HepG2 (cell line): ENCODE measurements around the gene OR8G5. TPM values are rescaled to one million over a fixed set of nuclear protein-coding genes. Genes with fewer than 3 reads are reported as not detected.

ENCODE experiments used
- ATAC-seq: fragments of 200-7000 bp; cut with Tn5 transposase; 3 replicates; pipeline ENCODE4 v1.9.1; 2020; ENCODE audit warnings: mild to moderate bottlenecking, moderate library complexity
- BruUV-seq: library from RNA; stranded (reverse); fragments of 400-500 nt; replicated peaks from 2 replicates; lab custom pipeline; 2021; lab: Mats Ljungman, UMichigan
- CTCF ChIA-PET: fragments of 300-600 bp; formaldehyde crosslinking; extraction: SDS; loops from one replicate; lab custom pipeline; 2021; ENCODE audit warnings: low total read pairs, inconsistent platforms, low intra/inter-chr PET ratio; lab: Yijun Ruan, JAX
- POLR2A ChIA-PET: fragments of 350-600 bp; sonication (Branson Sonifier 250); formaldehyde crosslinking; loops from one replicate; lab custom pipeline; 2020; ENCODE audit warnings: antibody characterized with exemption, inconsistent platforms; lab: Yijun Ruan, JAX
- DNase-seq: peaks from one replicate; pipeline ENCODE4 v3.0.0-alpha.2; 2015; ENCODE audit warnings: low spot score
- FAIRE-seq: peaks from 3 replicates; lab custom pipeline; 2011; peaks lifted over from hg19 to GRCh38; lab: Jason Lieb, UNC
- H2AFZ ChIP-seq: one replicate; pipeline ENCODE4 v1.6.1; 2011; ENCODE audit warnings: low read length, inconsistent platforms
- H3K27ac ChIP-seq: fragments of 300-600 bp; 3 replicates; pipeline ENCODE4 v1.8.0; 2011; ENCODE audit warnings: mixed run types, mild to moderate bottlenecking, mixed read lengths, low read length, inconsistent platforms; ENCODE audit not compliant: insufficient read depth; ENCODE audit errors: extremely low read length
- H3K27me3 ChIP-seq, 2 experiments: fragments of 200-600 bp in 1 of 2; 2 replicates in 1 of 2; 3 replicates in 1 of 2; pipeline versions ENCODE4 v1.6.0 to v1.8.0; 2011; ENCODE audit warnings: low read length in 2 of 2, mild to moderate bottlenecking in 2 of 2, moderate library complexity in 2 of 2, inconsistent platforms in 1 of 2; ENCODE audit not compliant: insufficient read depth in 2 of 2, control insufficient read depth in 1 of 2
- H3K36me3 ChIP-seq, 2 experiments: fragments of 200-600 bp in 1 of 2; replicated peaks in 1 of 2; 2 replicates in 1 of 2; 3 replicates in 1 of 2; pipeline versions ENCODE4 v1.5.1 to v1.8.0; 2011; ENCODE audit warnings: low read length in 2 of 2, inconsistent platforms in 1 of 2; ENCODE audit not compliant: insufficient read depth in 2 of 2, control insufficient read depth in 1 of 2
- H3K4me1 ChIP-seq: 2 replicates; pipeline ENCODE4 v1.5.1; 2012; ENCODE audit warnings: low read length, inconsistent platforms; ENCODE audit not compliant: insufficient read depth
- H3K4me2 ChIP-seq: 2 replicates; pipeline ENCODE4 v1.6.0; 2011; ENCODE audit warnings: low read depth, low read length, inconsistent platforms
- H3K4me3 ChIP-seq, 3 experiments: fragments of 200-600 bp in 1 of 3; sonication (generic), shearing (Covaris generic) in 1 of 3; replicated peaks in 1 of 3; 2 replicates each; pipeline ENCODE4 v1.5.1; 2011 to 2016; ENCODE audit warnings: low read length in 3 of 3, inconsistent platforms in 2 of 3, low read depth in 2 of 3, mild to moderate bottlenecking in 2 of 3, control low read depth in 1 of 3, mixed read lengths in 1 of 3; ENCODE audit not compliant: insufficient read depth in 1 of 3
- H3K79me2 ChIP-seq: one replicate; pipeline ENCODE4 v1.6.1; 2011; ENCODE audit warnings: low read length, inconsistent platforms; ENCODE audit not compliant: insufficient read depth
- H3K9ac ChIP-seq: 2 replicates; pipeline ENCODE4 v1.6.0; 2011; ENCODE audit warnings: mild to moderate bottlenecking, low read depth, low read length, inconsistent platforms; ENCODE audit not compliant: insufficient read depth
- H3K9me3 ChIP-seq: 2 replicates; pipeline ENCODE4 v1.5.1; 2012; ENCODE audit warnings: mild to moderate bottlenecking, low read length
- H4K20me1 ChIP-seq: 2 replicates; pipeline ENCODE4 v1.6.0; 2011; ENCODE audit warnings: inconsistent platforms, mild to moderate bottlenecking, low read length, moderate library complexity; ENCODE audit not compliant: insufficient read depth
- BATF2 ChIP-seq: sonication (generic); formaldehyde crosslinking; IDR thresholded peaks from 2 replicates; pipeline ENCODE4 v1.8.0; 2022; ENCODE audit warnings: mild to moderate bottlenecking, missing genetic modification reagents, moderate library complexity
- NFKB2 ChIP-seq: sonication (generic); formaldehyde crosslinking; IDR thresholded peaks from 2 replicates; pipeline ENCODE4 v1.4.0; 2020; ENCODE audit warnings: missing genetic modification reagents, borderline replicate concordance
- SIX1 ChIP-seq: sonication (generic); formaldehyde crosslinking; IDR thresholded peaks from 2 replicates; pipeline ENCODE4 v1.4.0; 2020; ENCODE audit warnings: missing genetic modification reagents, borderline replicate concordance
- TFDP1 ChIP-seq: IDR thresholded peaks from 2 replicates; pipeline ENCODE4 v1.6.1; 2016; ENCODE audit warnings: missing compliant biosample characterization, missing genetic modification reagents, borderline replicate concordance
- ZBTB7A ChIP-seq: sonication (generic); formaldehyde crosslinking; IDR thresholded peaks from 2 replicates; pipeline ENCODE4 v1.8.0; 2022; ENCODE audit warnings: mild to moderate bottlenecking, missing genetic modification reagents
- ZIK1 ChIP-seq: sonication (generic); formaldehyde crosslinking; IDR thresholded peaks from 2 replicates; pipeline ENCODE4 v1.5.0; 2020; ENCODE audit warnings: mild to moderate bottlenecking, low read depth, missing genetic modification reagents, borderline replicate concordance
- ZNF234 ChIP-seq: sonication (generic); formaldehyde crosslinking; conservative IDR thresholded peaks from 2 replicates; pipeline ENCODE4 v1.5.1; 2020; ENCODE audit warnings: mild to moderate bottlenecking, missing genetic modification reagents
- WGBS: methylation state at CpG from one replicate; pipeline ENCODE4 v1.1.6; 2017; ENCODE audit warnings: low lambda C conversion rate; 5-methylcytosine and 5-hydroxymethylcytosine counted together
- in situ Hi-C: cut with HindIII; loops from 2 replicates; pipeline ENCODE4 v1.10.0; 2017; ENCODE audit warnings: low pct_unique_long_range_greater_than_20kb; ENCODE audit not compliant: extremely low pct_ligation_motif_present
- intact Hi-C: fragments of 100-400 bp; cut with micrococcal nuclease; formaldehyde crosslinking; loops from one replicate; pipeline ENCODE4 v1.10.0; 2022; ENCODE audit not compliant: unreplicated experiment
- polyA plus RNA-seq, 8 experiments: library from polyadenylated mRNA; depleted of rRNA in 3 of 8; stranded (reverse) in 7 of 8; unstranded in 1 of 8; fragments of >200 nt; fragmentation: Illumina TruSeq in 4 of 8; extraction: Trizol in 4 of 8; gene quantifications; 2 replicates each; pipeline versions ENCODE4 v1.2.1 to v1.2.3, GENCODE V29; 2011 to 2016; ENCODE audit warnings: low read depth in 4 of 8, missing spikeins in 1 of 8, mixed read lengths in 1 of 8; ENCODE audit not compliant: insufficient read depth in 1 of 8
- total RNA-seq, 5 experiments: library from RNA; depleted of rRNA; stranded (reverse); fragments of >200 nt; fragmentation: Illumina TruSeq; extraction: Trizol; gene quantifications; 2 replicates each; pipeline ENCODE4 v1.2.3, GENCODE V29; 2016; ENCODE audit warnings: low read depth in 1 of 5
- TF ChIP-seq, protein P1 (sequence below): sonication (generic); formaldehyde crosslinking; IDR thresholded peaks from 2 replicates; pipeline ENCODE4 v1.8.0; 2022; ENCODE audit warnings: low read depth, missing genetic modification reagents
- TF ChIP-seq, protein P2 (sequence below), 2 experiments: fragments of 450-650 bp in 1 of 2; sonication (generic) in 1 of 2; formaldehyde crosslinking in 1 of 2; IDR thresholded peaks; 2 replicates each; pipeline versions ENCODE4 v1.6.1 to v1.8.0; 2016 to 2022; ENCODE audit warnings: antibody characterized with exemption in 1 of 2, mild to moderate bottlenecking in 1 of 2, missing genetic modification reagents in 1 of 2
- TF ChIP-seq, protein P3 (sequence below): sonication (generic); formaldehyde crosslinking; conservative IDR thresholded peaks from 2 replicates; pipeline ENCODE4 v1.8.0; 2022; ENCODE audit warnings: low read depth, missing genetic modification reagents

OR8G5 gene
- total and polyA plus RNA-seq, 2 of the 13 experiments (the other 11 are each of a cell fraction or from before 2014, with no cell fraction given), result not detected

DNA sequence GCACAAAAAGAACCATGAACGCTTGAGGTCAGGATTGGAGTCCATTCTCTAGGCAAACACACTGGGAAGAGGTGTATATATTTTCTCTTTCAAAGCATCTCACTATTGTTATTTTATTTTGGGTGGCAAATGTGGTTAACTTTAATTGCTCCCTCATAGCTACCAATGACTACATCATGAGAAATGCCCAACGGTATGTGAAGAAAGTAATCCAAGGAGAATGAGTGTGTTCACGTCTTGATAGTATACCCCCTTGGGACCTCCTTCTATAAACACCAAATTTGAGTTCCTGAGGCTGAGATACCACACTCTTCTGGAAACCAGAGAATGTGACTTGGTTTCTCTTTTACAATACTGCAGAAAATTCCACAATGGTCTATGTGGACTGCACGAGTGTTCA, 41.7 kb downstream of the OR8G5 start:
- H3K9ac ChIP-seq, result no peak overlapping the region
- ATAC-seq (no peak), FAIRE-seq (no peak), DNase-seq (no peak)
- H3K79me2 ChIP-seq, result no peaks in the 10 kb centered on the region
- no peaks in the 10 kb centered on the region for H3K27me3 ChIP-seq
- under 1% methylated on average over 4 of the region's 4 CpGs for WGBS
- no peak overlapping the region for H3K4me2 ChIP-seq
- H3K36me3 ChIP-seq, result no peaks in the 10 kb centered on the region
- H3K9me3 ChIP-seq, result no peaks in the 10 kb centered on the region
- no peaks in the 10 kb centered on the region for H3K4me1 ChIP-seq
- no peak overlapping the region for H3K27ac ChIP-seq
- POLR2A ChIA-PET, result no interaction called here
- H4K20me1 ChIP-seq, result no peaks in the 10 kb centered on the region
- H2AFZ ChIP-seq, result no peak overlapping the region
- no peak overlapping the region for H3K4me3 ChIP-seq
- no TSS peak for BruUV-seq
- in situ Hi-C loops, result no loop called here
- intact Hi-C loops, result no loop called here
- CTCF ChIA-PET, result no interaction called here
- TF ChIP-seq, protein P1, sequence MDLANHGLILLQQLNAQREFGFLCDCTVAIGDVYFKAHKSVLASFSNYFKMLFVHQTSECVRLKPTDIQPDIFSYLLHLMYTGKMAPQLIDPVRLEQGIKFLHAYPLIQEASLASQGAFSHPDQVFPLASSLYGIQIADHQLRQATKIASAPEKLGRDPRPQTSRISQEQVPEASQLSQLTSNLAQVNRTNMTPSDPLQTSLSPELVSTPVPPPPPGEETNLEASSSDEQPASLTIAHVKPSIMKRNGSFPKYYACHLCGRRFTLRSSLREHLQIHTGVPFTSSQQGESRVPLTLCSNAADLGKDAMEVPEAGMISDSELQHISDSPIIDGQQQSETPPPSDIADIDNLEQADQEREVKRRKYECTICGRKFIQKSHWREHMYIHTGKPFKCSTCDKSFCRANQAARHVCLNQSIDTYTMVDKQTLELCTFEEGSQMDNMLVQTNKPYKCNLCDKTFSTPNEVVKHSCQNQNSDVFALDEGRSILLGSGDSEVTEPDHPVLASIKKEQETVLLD, result no peak
- no peak for TF ChIP-seq ZBTB7A (CRISPR knock-in tag)
- TF ChIP-seq, protein P2, sequence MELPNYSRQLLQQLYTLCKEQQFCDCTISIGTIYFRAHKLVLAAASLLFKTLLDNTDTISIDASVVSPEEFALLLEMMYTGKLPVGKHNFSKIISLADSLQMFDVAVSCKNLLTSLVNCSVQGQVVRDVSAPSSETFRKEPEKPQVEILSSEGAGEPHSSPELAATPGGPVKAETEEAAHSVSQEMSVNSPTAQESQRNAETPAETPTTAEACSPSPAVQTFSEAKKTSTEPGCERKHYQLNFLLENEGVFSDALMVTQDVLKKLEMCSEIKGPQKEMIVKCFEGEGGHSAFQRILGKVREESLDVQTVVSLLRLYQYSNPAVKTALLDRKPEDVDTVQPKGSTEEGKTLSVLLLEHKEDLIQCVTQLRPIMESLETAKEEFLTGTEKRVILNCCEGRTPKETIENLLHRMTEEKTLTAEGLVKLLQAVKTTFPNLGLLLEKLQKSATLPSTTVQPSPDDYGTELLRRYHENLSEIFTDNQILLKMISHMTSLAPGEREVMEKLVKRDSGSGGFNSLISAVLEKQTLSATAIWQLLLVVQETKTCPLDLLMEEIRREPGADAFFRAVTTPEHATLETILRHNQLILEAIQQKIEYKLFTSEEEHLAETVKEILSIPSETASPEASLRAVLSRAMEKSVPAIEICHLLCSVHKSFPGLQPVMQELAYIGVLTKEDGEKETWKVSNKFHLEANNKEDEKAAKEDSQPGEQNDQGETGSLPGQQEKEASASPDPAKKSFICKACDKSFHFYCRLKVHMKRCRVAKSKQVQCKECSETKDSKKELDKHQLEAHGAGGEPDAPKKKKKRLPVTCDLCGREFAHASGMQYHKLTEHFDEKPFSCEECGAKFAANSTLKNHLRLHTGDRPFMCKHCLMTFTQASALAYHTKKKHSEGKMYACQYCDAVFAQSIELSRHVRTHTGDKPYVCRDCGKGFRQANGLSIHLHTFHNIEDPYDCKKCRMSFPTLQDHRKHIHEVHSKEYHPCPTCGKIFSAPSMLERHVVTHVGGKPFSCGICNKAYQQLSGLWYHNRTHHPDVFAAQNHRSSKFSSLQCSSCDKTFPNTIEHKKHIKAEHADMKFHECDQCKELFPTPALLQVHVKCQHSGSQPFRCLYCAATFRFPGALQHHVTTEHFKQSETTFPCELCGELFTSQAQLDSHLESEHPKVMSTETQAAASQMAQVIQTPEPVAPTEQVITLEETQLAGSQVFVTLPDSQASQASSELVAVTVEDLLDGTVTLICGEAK (IDR thresholded peaks at IDR 0.05), result no peak
- TF ChIP-seq, protein P2 (CRISPR knock-in tag; IDR thresholded peaks at IDR 0.05), result no peak
- TF ChIP-seq SIX1 (CRISPR knock-in tag), result no peak
- TF ChIP-seq TFDP1 (CRISPR knock-in tag), result no peak
- TF ChIP-seq BATF2, result no peak
- TF ChIP-seq ZIK1 (CRISPR knock-in tag), result no peak
- TF ChIP-seq ZNF234, result no peak
- TF ChIP-seq, protein P3, sequence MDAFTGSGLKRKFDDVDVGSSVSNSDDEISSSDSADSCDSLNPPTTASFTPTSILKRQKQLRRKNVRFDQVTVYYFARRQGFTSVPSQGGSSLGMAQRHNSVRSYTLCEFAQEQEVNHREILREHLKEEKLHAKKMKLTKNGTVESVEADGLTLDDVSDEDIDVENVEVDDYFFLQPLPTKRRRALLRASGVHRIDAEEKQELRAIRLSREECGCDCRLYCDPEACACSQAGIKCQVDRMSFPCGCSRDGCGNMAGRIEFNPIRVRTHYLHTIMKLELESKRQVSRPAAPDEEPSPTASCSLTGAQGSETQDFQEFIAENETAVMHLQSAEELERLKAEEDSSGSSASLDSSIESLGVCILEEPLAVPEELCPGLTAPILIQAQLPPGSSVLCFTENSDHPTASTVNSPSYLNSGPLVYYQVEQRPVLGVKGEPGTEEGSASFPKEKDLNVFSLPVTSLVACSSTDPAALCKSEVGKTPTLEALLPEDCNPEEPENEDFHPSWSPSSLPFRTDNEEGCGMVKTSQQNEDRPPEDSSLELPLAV (CRISPR knock-in tag), result no peak
- TF ChIP-seq NFKB2 (CRISPR knock-in tag), result no peak
